Duodenal mucosa (tissue), 2 donors: ENCODE results near the gene MRPL27.

Source experiments
- H3K27ac ChIP-seq: one replicate; pipeline ENCODE4 v1.7.0; 2013; ENCODE audit warnings: low read depth, low read length
- H3K27me3 ChIP-seq, 2 donors: one replicate each; pipeline ENCODE4 v1.7.0; 2013; ENCODE audit warnings: low read length in 2 of 2, control low read depth in 1 of 2; ENCODE audit not compliant: insufficient read depth in 2 of 2, control insufficient read depth in 1 of 2
- H3K36me3 ChIP-seq, 2 donors: one replicate each; pipeline ENCODE4 v1.7.0; 2013; ENCODE audit warnings: low read length in 2 of 2, control low read depth in 1 of 2; ENCODE audit not compliant: insufficient read depth in 2 of 2, control insufficient read depth in 1 of 2
- H3K4me1 ChIP-seq, 2 donors: one replicate each; pipeline ENCODE4 v1.7.0; 2013; ENCODE audit warnings: low read length in 2 of 2, control low read depth in 1 of 2; ENCODE audit not compliant: insufficient read depth in 2 of 2, control insufficient read depth in 1 of 2
- H3K4me3 ChIP-seq, 2 donors: one replicate each; pipeline ENCODE4 v1.7.0; 2013; ENCODE audit warnings: low read length in 2 of 2, low read depth in 1 of 2
- H3K9ac ChIP-seq, 2 donors: one replicate each; pipeline ENCODE4 v1.7.0; 2013; ENCODE audit warnings: low read length in 2 of 2, low read depth in 1 of 2
- H3K9me3 ChIP-seq, 2 donors: one replicate each; pipeline ENCODE4 v1.7.0; 2013; ENCODE audit warnings: low read length in 2 of 2, control low read depth in 1 of 2; ENCODE audit not compliant: control insufficient read depth in 1 of 2

The MRPL27 gene

GRCh38 chr17:50318501-50319285, 54.3 kb downstream of the MRPL27 start:
- Histone ChIP-seq H3K4me3 (no peak overlapping the region), H3K9ac (no peak overlapping the region), H3K4me1 (no peaks in the 10 kb centered on the region), H3K27ac (no peak overlapping the region), H3K9me3 (no peaks in the 10 kb centered on the region), H3K36me3 (no peaks in the 10 kb centered on the region), H3K27me3 (peaks cover 0 to 3% of the 10 kb centered on the region in 2 donors)
